ENCODE results near the gene PATL1.

PATL1 gene

GRCh38 chr11:59615637-59616395, 53.0 kb downstream of the PATL1 start, which contains the start of gene OSBP:
Gene OSBP, minus strand, starts transcription at chr11:59615774. Its CDS starts 110 bp downstream, at chr11:59615664.
- ATAC-seq (ENCODE audit: low read depth) (peak; percentile 89), DNase-seq (ENCODE audit: low spot score) (peak; percentile 99)
- Histone ChIP-seq H3K4me1 (ENCODE audit: insufficient read depth, poor library complexity, severe bottlenecking) (peaks cover 15% of the 10 kb centered on the region), H3K9me3 (ENCODE audit: severe bottlenecking) (no peaks in the 10 kb centered on the region), H3K27ac (ENCODE audit: poor library complexity, severe bottlenecking) (peak within 1 kb of the TSS; percentile 59), H3K4me3 (ENCODE audit: severe bottlenecking) (peak within 1 kb of the TSS; percentile 79), H3K36me3 (ENCODE audit: low read depth) (peaks cover 30% of the 10 kb centered on the region), H3K27me3 (ENCODE audit: insufficient read depth, poor library complexity, severe bottlenecking) (no peaks in the 10 kb centered on the region)
- TF ChIP-seq, protein P1, sequence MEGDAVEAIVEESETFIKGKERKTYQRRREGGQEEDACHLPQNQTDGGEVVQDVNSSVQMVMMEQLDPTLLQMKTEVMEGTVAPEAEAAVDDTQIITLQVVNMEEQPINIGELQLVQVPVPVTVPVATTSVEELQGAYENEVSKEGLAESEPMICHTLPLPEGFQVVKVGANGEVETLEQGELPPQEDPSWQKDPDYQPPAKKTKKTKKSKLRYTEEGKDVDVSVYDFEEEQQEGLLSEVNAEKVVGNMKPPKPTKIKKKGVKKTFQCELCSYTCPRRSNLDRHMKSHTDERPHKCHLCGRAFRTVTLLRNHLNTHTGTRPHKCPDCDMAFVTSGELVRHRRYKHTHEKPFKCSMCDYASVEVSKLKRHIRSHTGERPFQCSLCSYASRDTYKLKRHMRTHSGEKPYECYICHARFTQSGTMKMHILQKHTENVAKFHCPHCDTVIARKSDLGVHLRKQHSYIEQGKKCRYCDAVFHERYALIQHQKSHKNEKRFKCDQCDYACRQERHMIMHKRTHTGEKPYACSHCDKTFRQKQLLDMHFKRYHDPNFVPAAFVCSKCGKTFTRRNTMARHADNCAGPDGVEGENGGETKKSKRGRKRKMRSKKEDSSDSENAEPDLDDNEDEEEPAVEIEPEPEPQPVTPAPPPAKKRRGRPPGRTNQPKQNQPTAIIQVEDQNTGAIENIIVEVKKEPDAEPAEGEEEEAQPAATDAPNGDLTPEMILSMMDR (IDR thresholded peaks at IDR 0.05; ENCODE audit: poor library complexity, severe bottlenecking): no peak

DNA sequence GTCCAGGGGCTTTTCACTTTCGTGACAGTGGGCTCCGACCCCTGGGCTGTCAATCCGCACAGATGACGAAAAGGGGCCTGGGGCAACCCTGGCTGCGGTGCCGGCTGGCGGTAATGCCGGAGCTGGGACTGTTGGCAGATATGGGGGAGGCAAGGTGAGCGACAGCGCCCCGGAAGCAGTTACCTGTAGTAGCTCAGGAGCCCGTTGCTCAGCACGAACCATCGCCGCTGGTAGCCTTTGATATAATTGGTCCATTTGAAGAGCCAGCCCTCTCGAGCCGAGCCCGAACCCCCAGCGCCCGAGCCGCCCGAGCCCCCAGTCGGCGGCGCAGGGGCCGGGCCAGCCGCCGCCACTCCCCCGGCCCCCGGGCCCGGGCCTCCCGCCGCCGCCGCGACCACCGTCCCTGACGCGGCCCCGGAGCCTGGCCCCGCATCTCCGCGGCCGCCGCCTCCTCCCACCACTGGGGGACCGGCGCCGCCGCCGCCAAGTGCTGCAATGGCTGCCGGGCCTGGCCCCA, 53.7 kb downstream of the PATL1 start:
- ATAC-seq (ENCODE audit: low read depth) (peak; percentile 25), DNase-seq (ENCODE audit: low spot score) (peak; percentile 78)
- H3K27me3 ChIP-seq (ENCODE audit: insufficient read depth, poor library complexity, severe bottlenecking): no peaks in the 10 kb centered on the region
- H3K27ac ChIP-seq (ENCODE audit: poor library complexity, severe bottlenecking): peak overlapping the region; percentile 59
- peak overlapping the region; percentile 79 for H3K4me3 ChIP-seq (ENCODE audit: severe bottlenecking)
- no peaks in the 10 kb centered on the region for H3K9me3 ChIP-seq (ENCODE audit: severe bottlenecking)
- H3K4me1 ChIP-seq (ENCODE audit: insufficient read depth, poor library complexity, severe bottlenecking): peaks cover 15% of the 10 kb centered on the region
- TF ChIP-seq, protein P1 (IDR thresholded peaks at IDR 0.05; ENCODE audit: poor library complexity, severe bottlenecking): no peak
- H3K36me3 ChIP-seq (ENCODE audit: low read depth): peaks cover 35% of the 10 kb centered on the region

GRCh38 chr11:59614277-59615119, 54.3 kb downstream of the PATL1 start:
- Histone ChIP-seq H3K36me3 (ENCODE audit: low read depth) (peaks cover 42% of the 10 kb centered on the region), H3K4me1 (ENCODE audit: insufficient read depth, poor library complexity, severe bottlenecking) (peaks cover 15% of the 10 kb centered on the region), H3K27ac (ENCODE audit: poor library complexity, severe bottlenecking) (peak overlapping the region; percentile 59), H3K9me3 (ENCODE audit: severe bottlenecking) (no peaks in the 10 kb centered on the region), H3K4me3 (ENCODE audit: severe bottlenecking) (peak overlapping the region; percentile 79), H3K27me3 (ENCODE audit: insufficient read depth, poor library complexity, severe bottlenecking) (no peaks in the 10 kb centered on the region)
- TF ChIP-seq, protein P1 (IDR thresholded peaks at IDR 0.05; ENCODE audit: poor library complexity, severe bottlenecking): no peak
- DNase-seq (ENCODE audit: low spot score): no peak
- no peak for ATAC-seq (ENCODE audit: low read depth)

GRCh38 chr11:59611570-59612565, 57.0 kb downstream of the PATL1 start:
- H3K36me3 ChIP-seq (ENCODE audit: low read depth): peaks cover 68% of the 10 kb centered on the region
- ATAC-seq (ENCODE audit: low read depth) (no peak), DNase-seq (ENCODE audit: low spot score) (no peak)
- no peak overlapping the region for H3K4me3 ChIP-seq (ENCODE audit: severe bottlenecking)
- no peaks in the 10 kb centered on the region for H3K27me3 ChIP-seq (ENCODE audit: insufficient read depth, poor library complexity, severe bottlenecking)
- no peaks in the 10 kb centered on the region for H3K9me3 ChIP-seq (ENCODE audit: severe bottlenecking)
- H3K4me1 ChIP-seq (ENCODE audit: insufficient read depth, poor library complexity, severe bottlenecking): peaks cover 13% of the 10 kb centered on the region
- TF ChIP-seq, protein P1 (IDR thresholded peaks at IDR 0.05; ENCODE audit: poor library complexity, severe bottlenecking): no peak
- H3K27ac ChIP-seq (ENCODE audit: poor library complexity, severe bottlenecking): no peak overlapping the region
